Effector memory CD4-positive, alpha-beta T cell (primary cell): ENCODE results near the gene PTPRD.

ENCODE experiments used
- DNase-seq, 3 donors: peaks; one replicate each; pipeline ENCODE4 v3.0.0-alpha.2; 2020
- H3K27ac ChIP-seq: 2 replicates; pipeline ENCODE4 v1.7.0; 2013; ENCODE audit warnings: mild to moderate bottlenecking, low read length, moderate library complexity; ENCODE audit not compliant: insufficient read depth, poor library complexity, severe bottlenecking
- H3K27me3 ChIP-seq: replicated peaks from 2 replicates; pipeline ENCODE4 v1.7.0; 2013; ENCODE audit warnings: mild to moderate bottlenecking, low read length; ENCODE audit not compliant: insufficient read depth, control insufficient read depth, poor library complexity, severe bottlenecking
- H3K36me3 ChIP-seq: 2 replicates; pipeline ENCODE4 v1.7.0; 2013; ENCODE audit warnings: mild to moderate bottlenecking, low read length, moderate library complexity; ENCODE audit not compliant: control insufficient read depth, insufficient read depth
- H3K4me1 ChIP-seq: 2 replicates; pipeline ENCODE4 v1.7.0; 2013; ENCODE audit warnings: low read length, mild to moderate bottlenecking; ENCODE audit not compliant: control insufficient read depth, insufficient read depth, poor library complexity, severe bottlenecking
- H3K4me3 ChIP-seq: 2 replicates; pipeline ENCODE4 v1.7.0; 2013; ENCODE audit warnings: low read length, low read depth, mild to moderate bottlenecking; ENCODE audit not compliant: insufficient read depth, poor library complexity, severe bottlenecking
- H3K9me3 ChIP-seq: 2 replicates; pipeline ENCODE4 v1.7.0; 2013; ENCODE audit warnings: mild to moderate bottlenecking, low read length, moderate library complexity; ENCODE audit not compliant: control insufficient read depth

Gene PTPRD

GRCh38 chr9:8845376-8845775, 1767.4 kb downstream of the PTPRD start:
- Histone ChIP-seq H3K9me3 (no peaks in the 10 kb centered on the region), H3K4me1 (no peaks in the 10 kb centered on the region), H3K36me3 (no peaks in the 10 kb centered on the region), H3K4me3 (no peak overlapping the region), H3K27ac (no peak overlapping the region), H3K27me3 (no peaks in the 10 kb centered on the region)
- no peak for DNase-seq

- H3K36me3 ChIP-seq, result no peaks in the 10 kb centered on the region
- DNase-seq, result no peak
- H3K27me3 ChIP-seq, result no peaks in the 10 kb centered on the region
- H3K27ac ChIP-seq, result no peak overlapping the region
- H3K4me1 ChIP-seq, result no peaks in the 10 kb centered on the region
- H3K9me3 ChIP-seq, result no peaks in the 10 kb centered on the region
- no peak overlapping the region for H3K4me3 ChIP-seq
Observed at GRCh38 chr9:8844549-8844948, 1768.3 kb downstream of the PTPRD start.

- no peaks in the 10 kb centered on the region for H3K27me3 ChIP-seq
- no peak overlapping the region for H3K4me3 ChIP-seq
- H3K36me3 ChIP-seq, result no peaks in the 10 kb centered on the region
- no peak for DNase-seq
- no peaks in the 10 kb centered on the region for H3K9me3 ChIP-seq
- H3K4me1 ChIP-seq, result no peaks in the 10 kb centered on the region
- no peak overlapping the region for H3K27ac ChIP-seq
Observed at GRCh38 chr9:8842402-8843193, 1770.2 kb downstream of the PTPRD start.

GRCh38 chr9:8838136-8838535, 1774.7 kb downstream of the PTPRD start:
- H3K9me3 ChIP-seq, result no peaks in the 10 kb centered on the region
- H3K36me3 ChIP-seq, result no peaks in the 10 kb centered on the region
- no peaks in the 10 kb centered on the region for H3K27me3 ChIP-seq
- H3K4me3 ChIP-seq, result no peak overlapping the region
- H3K27ac ChIP-seq, result no peak overlapping the region
- no peaks in the 10 kb centered on the region for H3K4me1 ChIP-seq
- DNase-seq, result no peak

GRCh38 chr9:8835291-8835690, 1777.5 kb downstream of the PTPRD start:
- H3K4me3 ChIP-seq, result no peak overlapping the region
- no peaks in the 10 kb centered on the region for H3K9me3 ChIP-seq

GRCh38 chr9:8832955-8833354, 1779.8 kb downstream of the PTPRD start:
- Histone ChIP-seq H3K4me1 (no peaks in the 10 kb centered on the region), H3K9me3 (no peaks in the 10 kb centered on the region), H3K4me3 (no peak overlapping the region), H3K27ac (no peak overlapping the region), H3K27me3 (no peaks in the 10 kb centered on the region), H3K36me3 (no peaks in the 10 kb centered on the region)
- DNase-seq, result no peak

More at GRCh38 chr9:8835291-8835690, 1777.5 kb downstream of the PTPRD start:
- H3K27me3 ChIP-seq, result no peaks in the 10 kb centered on the region
- no peaks in the 10 kb centered on the region for H3K4me1 ChIP-seq
- H3K27ac ChIP-seq, result no peak overlapping the region
- no peak for DNase-seq
- H3K36me3 ChIP-seq, result no peaks in the 10 kb centered on the region

- no peak for DNase-seq
- Histone ChIP-seq H3K27ac (no peak overlapping the region), H3K9me3 (no peaks in the 10 kb centered on the region), H3K27me3 (no peaks in the 10 kb centered on the region), H3K4me1 (no peaks in the 10 kb centered on the region), H3K4me3 (no peak overlapping the region), H3K36me3 (no peaks in the 10 kb centered on the region)
Observed at GRCh38 chr9:8832386-8832785, 1780.4 kb downstream of the PTPRD start.

GRCh38 chr9:8831568-8831967, 1781.2 kb downstream of the PTPRD start:
- no peaks in the 10 kb centered on the region for H3K9me3 ChIP-seq
- no peak overlapping the region for H3K4me3 ChIP-seq
- no peak overlapping the region for H3K27ac ChIP-seq
- H3K27me3 ChIP-seq, result no peaks in the 10 kb centered on the region
- H3K36me3 ChIP-seq, result no peaks in the 10 kb centered on the region
- H3K4me1 ChIP-seq, result no peaks in the 10 kb centered on the region
- no peak for DNase-seq

GRCh38 chr9:8826281-8826680, 1786.5 kb downstream of the PTPRD start:
- no peaks in the 10 kb centered on the region for H3K27me3 ChIP-seq
- H3K36me3 ChIP-seq, result no peaks in the 10 kb centered on the region
- H3K9me3 ChIP-seq, result no peaks in the 10 kb centered on the region
- no peaks in the 10 kb centered on the region for H3K4me1 ChIP-seq
- DNase-seq, result no peak
- H3K27ac ChIP-seq, result no peak overlapping the region
- no peak overlapping the region for H3K4me3 ChIP-seq

GRCh38 chr9:8825585-8826147, 1787.1 kb downstream of the PTPRD start:
- no peak overlapping the region for H3K27ac ChIP-seq
- no peaks in the 10 kb centered on the region for H3K4me1 ChIP-seq
- H3K36me3 ChIP-seq, result no peaks in the 10 kb centered on the region
- no peak overlapping the region for H3K4me3 ChIP-seq
- H3K27me3 ChIP-seq, result no peaks in the 10 kb centered on the region
- no peaks in the 10 kb centered on the region for H3K9me3 ChIP-seq
- no peak for DNase-seq
